ENCODE results near the gene RRP8.

DNA sequence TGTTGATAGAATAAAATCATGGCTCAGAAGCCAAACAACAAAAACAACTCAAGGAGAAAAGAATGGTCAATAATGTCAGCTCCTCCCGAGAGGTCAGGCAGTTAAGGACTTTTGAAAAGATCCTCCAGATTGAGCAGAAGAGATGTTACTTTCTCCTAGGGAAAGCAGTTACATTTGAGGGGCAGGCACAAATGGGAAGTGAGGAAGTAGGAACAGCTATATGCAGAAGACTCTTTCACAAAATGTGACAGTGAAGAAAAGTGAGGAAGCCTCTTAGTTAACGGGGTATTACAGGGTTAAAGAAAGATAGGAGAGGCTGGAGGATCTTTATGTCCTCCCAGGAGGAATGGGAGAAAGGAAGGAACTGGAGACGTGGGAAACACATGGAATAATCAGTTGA lies 48.8 kb upstream of the RRP8 start:
- TF ChIP-seq, protein P1, sequence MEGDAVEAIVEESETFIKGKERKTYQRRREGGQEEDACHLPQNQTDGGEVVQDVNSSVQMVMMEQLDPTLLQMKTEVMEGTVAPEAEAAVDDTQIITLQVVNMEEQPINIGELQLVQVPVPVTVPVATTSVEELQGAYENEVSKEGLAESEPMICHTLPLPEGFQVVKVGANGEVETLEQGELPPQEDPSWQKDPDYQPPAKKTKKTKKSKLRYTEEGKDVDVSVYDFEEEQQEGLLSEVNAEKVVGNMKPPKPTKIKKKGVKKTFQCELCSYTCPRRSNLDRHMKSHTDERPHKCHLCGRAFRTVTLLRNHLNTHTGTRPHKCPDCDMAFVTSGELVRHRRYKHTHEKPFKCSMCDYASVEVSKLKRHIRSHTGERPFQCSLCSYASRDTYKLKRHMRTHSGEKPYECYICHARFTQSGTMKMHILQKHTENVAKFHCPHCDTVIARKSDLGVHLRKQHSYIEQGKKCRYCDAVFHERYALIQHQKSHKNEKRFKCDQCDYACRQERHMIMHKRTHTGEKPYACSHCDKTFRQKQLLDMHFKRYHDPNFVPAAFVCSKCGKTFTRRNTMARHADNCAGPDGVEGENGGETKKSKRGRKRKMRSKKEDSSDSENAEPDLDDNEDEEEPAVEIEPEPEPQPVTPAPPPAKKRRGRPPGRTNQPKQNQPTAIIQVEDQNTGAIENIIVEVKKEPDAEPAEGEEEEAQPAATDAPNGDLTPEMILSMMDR (IDR thresholded peaks at IDR 0.05; ENCODE audit: insufficient read depth, low read depth, low read length), result no peak
- no peak for TF ChIP-seq EZH2 (IDR thresholded peaks at IDR 0.05; ENCODE audit: insufficient read depth, low read length)
